ENCODE data around the gene BMPER. TPM values are rescaled to one million over a fixed set of nuclear protein-coding genes. Genes with fewer than 3 reads are reported as not detected.

The BMPER gene
- total RNA-seq, 1 donor = 11.2 TPM

GRCh38 chr7:34123316-34123715 is 218.0 kb downstream of the BMPER start:
- no peak overlapping the region for H2AFZ ChIP-seq (ENCODE audit: low read length)
- H3K4me3 ChIP-seq (ENCODE audit: insufficient read depth, low read length) = no peak overlapping the region
- no peak overlapping the region for H3K4me2 ChIP-seq (ENCODE audit: insufficient read depth, low read length)
- H3K4me1 ChIP-seq (ENCODE audit: insufficient read depth, low read length) = peaks cover 6% of the 10 kb centered on the region
- no peaks in the 10 kb centered on the region for H4K20me1 ChIP-seq (ENCODE audit: insufficient read depth, low read length)
- H3K36me3 ChIP-seq (ENCODE audit: insufficient read depth, low read length) = no peaks in the 10 kb centered on the region
- DNase-seq (ENCODE audit: insufficient read length, low spot score, missing footprints) = no peak
- no peaks in the 10 kb centered on the region for H3K27me3 ChIP-seq (ENCODE audit: insufficient read depth, low read length)
- no peak overlapping the region for H3K27ac ChIP-seq (ENCODE audit: low read depth, low read length)
- TF ChIP-seq, protein P1, sequence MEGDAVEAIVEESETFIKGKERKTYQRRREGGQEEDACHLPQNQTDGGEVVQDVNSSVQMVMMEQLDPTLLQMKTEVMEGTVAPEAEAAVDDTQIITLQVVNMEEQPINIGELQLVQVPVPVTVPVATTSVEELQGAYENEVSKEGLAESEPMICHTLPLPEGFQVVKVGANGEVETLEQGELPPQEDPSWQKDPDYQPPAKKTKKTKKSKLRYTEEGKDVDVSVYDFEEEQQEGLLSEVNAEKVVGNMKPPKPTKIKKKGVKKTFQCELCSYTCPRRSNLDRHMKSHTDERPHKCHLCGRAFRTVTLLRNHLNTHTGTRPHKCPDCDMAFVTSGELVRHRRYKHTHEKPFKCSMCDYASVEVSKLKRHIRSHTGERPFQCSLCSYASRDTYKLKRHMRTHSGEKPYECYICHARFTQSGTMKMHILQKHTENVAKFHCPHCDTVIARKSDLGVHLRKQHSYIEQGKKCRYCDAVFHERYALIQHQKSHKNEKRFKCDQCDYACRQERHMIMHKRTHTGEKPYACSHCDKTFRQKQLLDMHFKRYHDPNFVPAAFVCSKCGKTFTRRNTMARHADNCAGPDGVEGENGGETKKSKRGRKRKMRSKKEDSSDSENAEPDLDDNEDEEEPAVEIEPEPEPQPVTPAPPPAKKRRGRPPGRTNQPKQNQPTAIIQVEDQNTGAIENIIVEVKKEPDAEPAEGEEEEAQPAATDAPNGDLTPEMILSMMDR (IDR thresholded peaks at IDR 0.05; ENCODE audit: extremely low read depth, low read depth, low read length) = no peak
- H3K79me2 ChIP-seq (ENCODE audit: insufficient read depth, low read length) = no peaks in the 10 kb centered on the region
- no peaks in the 10 kb centered on the region for H3K9me3 ChIP-seq (ENCODE audit: low read depth, low read length)

- H3K9me3 ChIP-seq (ENCODE audit: low read depth, low read length) = no peaks in the 10 kb centered on the region
- TF ChIP-seq, protein P1 (IDR thresholded peaks at IDR 0.05; ENCODE audit: extremely low read depth, low read depth, low read length) = no peak
- peaks cover 10% of the 10 kb centered on the region for H3K4me1 ChIP-seq (ENCODE audit: insufficient read depth, low read length)
- no peaks in the 10 kb centered on the region for H3K79me2 ChIP-seq (ENCODE audit: insufficient read depth, low read length)
- H2AFZ ChIP-seq (ENCODE audit: low read length) = no peak overlapping the region
- H3K4me2 ChIP-seq (ENCODE audit: insufficient read depth, low read length) = no peak overlapping the region
- no peaks in the 10 kb centered on the region for H4K20me1 ChIP-seq (ENCODE audit: insufficient read depth, low read length)
- no peak overlapping the region for H3K4me3 ChIP-seq (ENCODE audit: insufficient read depth, low read length)
- no peaks in the 10 kb centered on the region for H3K27me3 ChIP-seq (ENCODE audit: insufficient read depth, low read length)
- no peaks in the 10 kb centered on the region for H3K36me3 ChIP-seq (ENCODE audit: insufficient read depth, low read length)
- DNase-seq (ENCODE audit: insufficient read length, low spot score, missing footprints) = no peak
- no peak overlapping the region for H3K27ac ChIP-seq (ENCODE audit: low read depth, low read length)
Measured at GRCh38 chr7:34124765-34125164, 219.4 kb downstream of the BMPER start.

DNA sequence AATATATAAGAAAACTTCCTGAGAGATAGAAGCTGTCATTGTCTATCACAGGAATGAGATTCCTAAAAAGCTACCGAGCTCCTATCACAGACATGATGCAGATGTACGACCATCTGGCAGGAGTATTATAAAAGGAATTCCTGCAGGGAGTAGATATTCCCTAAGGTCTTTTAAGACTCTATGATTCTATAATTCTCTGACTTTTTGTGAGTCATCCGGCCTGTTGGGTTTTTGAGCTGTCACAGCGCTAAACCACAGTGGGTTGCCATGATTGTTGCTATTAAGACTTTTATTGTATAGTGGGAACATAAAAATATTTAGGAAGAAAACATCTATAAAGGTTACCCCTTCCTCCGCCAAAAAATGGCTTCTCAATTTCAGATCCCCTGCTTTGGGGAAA is 223.4 kb downstream of the BMPER start:
- H3K9me3 ChIP-seq (ENCODE audit: low read depth, low read length) = no peaks in the 10 kb centered on the region
- DNase-seq (ENCODE audit: insufficient read length, low spot score, missing footprints) = peak; percentile 91
- H3K27me3 ChIP-seq (ENCODE audit: insufficient read depth, low read length) = no peaks in the 10 kb centered on the region
- TF ChIP-seq, protein P1 (IDR thresholded peaks at IDR 0.05; ENCODE audit: extremely low read depth, low read depth, low read length) = no peak
- peak overlapping the region; percentile 17 for H3K27ac ChIP-seq (ENCODE audit: low read depth, low read length)
- no peak overlapping the region for H3K4me2 ChIP-seq (ENCODE audit: insufficient read depth, low read length)
- H3K4me3 ChIP-seq (ENCODE audit: insufficient read depth, low read length) = no peak overlapping the region
- H4K20me1 ChIP-seq (ENCODE audit: insufficient read depth, low read length) = no peaks in the 10 kb centered on the region
- H3K79me2 ChIP-seq (ENCODE audit: insufficient read depth, low read length) = no peaks in the 10 kb centered on the region
- peaks cover 27% of the 10 kb centered on the region for H3K4me1 ChIP-seq (ENCODE audit: insufficient read depth, low read length)
- H2AFZ ChIP-seq (ENCODE audit: low read length) = no peak overlapping the region
- no peaks in the 10 kb centered on the region for H3K36me3 ChIP-seq (ENCODE audit: insufficient read depth, low read length)

DNA sequence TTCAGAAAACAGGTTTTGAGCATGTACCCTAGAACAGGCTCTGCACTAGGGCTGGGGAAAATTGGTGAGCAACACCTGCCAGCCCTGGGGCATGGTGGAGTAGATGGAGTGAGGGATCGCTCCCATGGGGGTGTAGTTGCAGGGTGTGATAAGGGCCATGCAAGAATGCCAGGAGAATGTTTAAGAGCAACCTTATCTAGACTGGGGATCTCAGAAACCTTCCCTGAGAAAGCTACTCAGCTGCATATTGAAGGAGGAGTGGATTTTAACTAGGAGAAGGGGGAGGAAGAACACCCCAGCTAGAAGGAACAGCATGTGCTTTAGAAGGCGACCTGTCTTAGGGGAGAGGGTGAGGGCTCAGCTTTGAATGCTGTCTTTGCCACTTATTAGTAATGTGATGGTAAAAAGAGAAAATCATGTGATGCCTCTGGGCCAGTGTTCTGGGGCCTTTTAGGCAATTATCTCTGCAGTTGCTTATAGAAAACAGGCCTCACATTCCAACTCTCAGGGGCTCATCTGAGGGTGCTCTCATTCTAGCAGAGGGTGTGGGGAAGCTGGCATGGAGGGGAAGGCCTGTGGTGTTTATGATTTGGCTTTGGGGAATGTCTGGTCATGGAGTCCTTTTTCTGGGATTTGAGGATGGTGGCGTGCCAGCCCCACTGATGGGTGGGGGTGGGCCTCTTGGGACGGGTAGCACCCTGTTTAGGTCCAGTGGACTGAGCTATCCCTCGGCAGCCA is 225.4 kb downstream of the BMPER start:
- H4K20me1 ChIP-seq (ENCODE audit: insufficient read depth, low read length) = no peaks in the 10 kb centered on the region
- H3K4me3 ChIP-seq (ENCODE audit: insufficient read depth, low read length) = no peak overlapping the region
- no peak overlapping the region for H3K27ac ChIP-seq (ENCODE audit: low read depth, low read length)
- H3K9me3 ChIP-seq (ENCODE audit: low read depth, low read length) = no peaks in the 10 kb centered on the region
- H3K36me3 ChIP-seq (ENCODE audit: insufficient read depth, low read length) = no peaks in the 10 kb centered on the region
- no peak overlapping the region for H2AFZ ChIP-seq (ENCODE audit: low read length)
- H3K4me1 ChIP-seq (ENCODE audit: insufficient read depth, low read length) = peaks cover 38% of the 10 kb centered on the region
- TF ChIP-seq, protein P1 (IDR thresholded peaks at IDR 0.05; ENCODE audit: extremely low read depth, low read depth, low read length) = no peak
- no peaks in the 10 kb centered on the region for H3K79me2 ChIP-seq (ENCODE audit: insufficient read depth, low read length)
- H3K4me2 ChIP-seq (ENCODE audit: insufficient read depth, low read length) = no peak overlapping the region
- no peaks in the 10 kb centered on the region for H3K27me3 ChIP-seq (ENCODE audit: insufficient read depth, low read length)
- no peak for DNase-seq (ENCODE audit: insufficient read length, low spot score, missing footprints)

All from osteoblast (primary cell).